Measurements from ENCODE around the gene GRAMD2A.

DNA sequence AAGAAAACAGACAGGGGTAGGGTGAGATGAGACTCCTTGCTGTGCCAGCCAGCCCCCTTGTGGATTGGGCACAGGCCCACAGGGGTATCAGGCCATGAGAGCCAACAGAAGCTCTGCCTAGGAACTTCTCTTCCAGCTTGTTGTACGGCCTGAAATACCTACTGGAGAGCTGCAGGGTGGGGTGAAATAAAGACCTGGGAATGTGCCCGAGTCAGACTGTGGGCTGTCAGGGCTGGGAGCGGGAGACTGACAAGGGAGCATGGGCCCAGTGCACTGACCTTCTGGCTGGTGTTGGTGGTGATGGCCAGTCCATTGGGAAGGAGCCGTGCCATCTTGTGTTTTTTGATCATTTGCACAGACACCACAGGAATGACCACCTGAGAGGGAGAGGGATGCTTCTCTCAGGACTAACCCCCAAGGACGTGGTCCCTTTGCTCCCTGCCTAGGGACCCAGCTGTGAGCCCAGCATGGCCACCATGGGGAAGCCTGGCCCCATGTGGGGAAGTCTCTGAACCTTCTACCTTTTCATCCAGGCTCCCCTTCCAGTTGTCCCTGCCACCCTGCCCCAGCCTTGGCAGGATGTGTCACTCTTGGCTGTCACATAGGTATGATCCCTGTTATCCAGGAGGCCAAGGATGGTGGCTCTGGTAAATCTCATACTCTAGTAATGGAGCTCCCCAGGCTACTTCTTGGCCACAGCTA is 30.7 kb downstream of the GRAMD2A start:
- TF ChIP-seq EZH2 (IDR thresholded peaks at IDR 0.05; ENCODE audit: borderline replicate concordance, low read depth, low read length, severe bottlenecking) = no peak
- TF ChIP-seq, protein P1, sequence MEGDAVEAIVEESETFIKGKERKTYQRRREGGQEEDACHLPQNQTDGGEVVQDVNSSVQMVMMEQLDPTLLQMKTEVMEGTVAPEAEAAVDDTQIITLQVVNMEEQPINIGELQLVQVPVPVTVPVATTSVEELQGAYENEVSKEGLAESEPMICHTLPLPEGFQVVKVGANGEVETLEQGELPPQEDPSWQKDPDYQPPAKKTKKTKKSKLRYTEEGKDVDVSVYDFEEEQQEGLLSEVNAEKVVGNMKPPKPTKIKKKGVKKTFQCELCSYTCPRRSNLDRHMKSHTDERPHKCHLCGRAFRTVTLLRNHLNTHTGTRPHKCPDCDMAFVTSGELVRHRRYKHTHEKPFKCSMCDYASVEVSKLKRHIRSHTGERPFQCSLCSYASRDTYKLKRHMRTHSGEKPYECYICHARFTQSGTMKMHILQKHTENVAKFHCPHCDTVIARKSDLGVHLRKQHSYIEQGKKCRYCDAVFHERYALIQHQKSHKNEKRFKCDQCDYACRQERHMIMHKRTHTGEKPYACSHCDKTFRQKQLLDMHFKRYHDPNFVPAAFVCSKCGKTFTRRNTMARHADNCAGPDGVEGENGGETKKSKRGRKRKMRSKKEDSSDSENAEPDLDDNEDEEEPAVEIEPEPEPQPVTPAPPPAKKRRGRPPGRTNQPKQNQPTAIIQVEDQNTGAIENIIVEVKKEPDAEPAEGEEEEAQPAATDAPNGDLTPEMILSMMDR (IDR thresholded peaks at IDR 0.05; ENCODE audit: extremely low read depth in 1 of 2, insufficient read depth in 1 of 2, low read depth in 1 of 2, low read length in 2 of 2) = no peak
- TF ChIP-seq MYC (IDR thresholded peaks at IDR 0.05; ENCODE audit: low read depth, low read length) = no peak
- no peak for TF ChIP-seq POLR2AphosphoS5 (IDR thresholded peaks at IDR 0.05; ENCODE audit: insufficient read depth, low read depth, low read length)
- no peak for TF ChIP-seq FOS (IDR thresholded peaks at IDR 0.05; ENCODE audit: borderline replicate concordance, insufficient read depth, low read length)
- TF ChIP-seq, protein P2, sequence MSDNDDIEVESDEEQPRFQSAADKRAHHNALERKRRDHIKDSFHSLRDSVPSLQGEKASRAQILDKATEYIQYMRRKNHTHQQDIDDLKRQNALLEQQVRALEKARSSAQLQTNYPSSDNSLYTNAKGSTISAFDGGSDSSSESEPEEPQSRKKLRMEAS (IDR thresholded peaks at IDR 0.05; ENCODE audit: insufficient read depth, insufficient read length) = no peak
- TF ChIP-seq GATA2 (IDR thresholded peaks at IDR 0.05; ENCODE audit: insufficient read depth, insufficient read length, low read depth, low read length) = no peak

Measured in endothelial cell of umbilical vein (primary cell).